Endothelial cell of umbilical vein (primary cell): ENCODE data around the gene MAPKAP1. TPM values are rescaled to one million over a fixed set of nuclear protein-coding genes. Genes with fewer than 3 reads are reported as not detected.

Experiments
- BruUV-seq: library from RNA; stranded (reverse); fragments of 400-500 nt; replicated peaks from 2 replicates; lab custom pipeline; 2021; lab: Mats Ljungman, UMichigan
- CTCF ChIA-PET: fragments of 300-600, 350-600 bp; sonication (Branson Sonifier 250); formaldehyde crosslinking; loops from one replicate; lab custom pipeline; 2021; ENCODE audit warnings: antibody characterized with exemption, inconsistent platforms; lab: Charles Lee
- POLR2A ChIA-PET: fragments of 300-600, 350-600 bp; sonication (Branson Sonifier 250); formaldehyde crosslinking; loops from one replicate; lab custom pipeline; 2021; ENCODE audit warnings: antibody characterized with exemption, inconsistent platforms; lab: Charles Lee
- DNase-seq: peaks from one replicate; pipeline ENCODE4 v3.0.0-alpha.2; 2011; ENCODE audit warnings: low read depth, low spot score
- FAIRE-seq: peaks from 2 replicates; lab custom pipeline; 2011; peaks lifted over from hg19 to GRCh38; lab: Jason Lieb, UNC
- H2AFZ ChIP-seq: 2 replicates; pipeline ENCODE4 v1.6.0; 2012; ENCODE audit warnings: low read depth, low read length, control low read depth, inconsistent platforms
- H3K27ac ChIP-seq: 2 replicates; pipeline ENCODE4 v1.5.1; 2011; ENCODE audit warnings: low read depth, mild to moderate bottlenecking, control low read depth, low read length, moderate library complexity; ENCODE audit not compliant: insufficient read depth
- H3K27me3 ChIP-seq, 2 experiments: 2 replicates each; pipeline versions ENCODE4 v1.6.0 to v1.6.1; 2011; ENCODE audit warnings: low read length in 2 of 2, mixed read lengths in 1 of 2; ENCODE audit not compliant: control insufficient read depth in 2 of 2, insufficient read depth in 2 of 2
- H3K36me3 ChIP-seq, 2 experiments: 2 replicates in 1 of 2; 3 replicates in 1 of 2; pipeline ENCODE4 v1.5.1; 2011; ENCODE audit warnings: low read length in 2 of 2, mild to moderate bottlenecking in 1 of 2, moderate library complexity in 1 of 2; ENCODE audit not compliant: control insufficient read depth in 2 of 2, insufficient read depth in 2 of 2; ENCODE audit errors: extremely low read depth in 1 of 2
- H3K4me1 ChIP-seq: 3 replicates; pipeline ENCODE4 v1.5.1; 2011; ENCODE audit warnings: mild to moderate bottlenecking, low read length; ENCODE audit not compliant: control insufficient read depth, insufficient read depth; ENCODE audit errors: extremely low read depth
- H3K4me2 ChIP-seq: 2 replicates; pipeline ENCODE4 v1.6.1; 2011; ENCODE audit warnings: low read length, control low read depth, mixed read lengths; ENCODE audit not compliant: insufficient read depth
- H3K4me3 ChIP-seq, 3 experiments: fragments of 200-600 bp in 1 of 3; sonication (generic), shearing (Covaris generic) in 1 of 3; replicated peaks in 1 of 3; 2 replicates each; pipeline ENCODE4 v1.5.1; 2011 to 2016; ENCODE audit warnings: control low read depth in 3 of 3, low read length in 3 of 3, mild to moderate bottlenecking in 2 of 3, inconsistent platforms in 1 of 3, low read depth in 1 of 3, moderate library complexity in 1 of 3; ENCODE audit not compliant: insufficient read depth in 1 of 3
- H3K79me2 ChIP-seq: 2 replicates; pipeline ENCODE4 v1.6.0; 2012; ENCODE audit warnings: low read length, inconsistent platforms; ENCODE audit not compliant: control insufficient read depth, insufficient read depth
- H3K9ac ChIP-seq: replicated peaks from 2 replicates; pipeline ENCODE3; 2011; ENCODE audit warnings: low read length, control low read depth; ENCODE audit not compliant: insufficient read depth; ENCODE audit errors: extremely low read depth
- H3K9me1 ChIP-seq: replicated peaks from 3 replicates; pipeline ENCODE4 v1.6.0; 2011; ENCODE audit warnings: mild to moderate bottlenecking, low read length; ENCODE audit not compliant: control insufficient read depth, insufficient read depth; ENCODE audit errors: extremely low read depth
- H3K9me3 ChIP-seq: replicated peaks from 2 replicates; pipeline ENCODE4 v1.5.1; 2012; ENCODE audit warnings: low read length, inconsistent platforms; ENCODE audit not compliant: control insufficient read depth, insufficient read depth
- H4K20me1 ChIP-seq: replicated peaks from 2 replicates; pipeline ENCODE3; 2011; ENCODE audit warnings: mild to moderate bottlenecking, low read length; ENCODE audit not compliant: control insufficient read depth, insufficient read depth; ENCODE audit errors: extremely low read depth
- EZH2 ChIP-seq: IDR thresholded peaks from 2 replicates; pipeline ENCODE4 v1.6.1; 2012; ENCODE audit warnings: borderline replicate concordance, low read depth, mild to moderate bottlenecking, moderate library complexity, low read length, inconsistent platforms; ENCODE audit not compliant: severe bottlenecking
- FOS ChIP-seq: IDR thresholded peaks from 2 replicates; pipeline ENCODE4 v1.6.1; 2011; ENCODE audit warnings: mild to moderate bottlenecking, low read length, moderate library complexity, borderline replicate concordance; ENCODE audit not compliant: insufficient read depth
- GATA2 ChIP-seq: IDR thresholded peaks from 2 replicates; pipeline ENCODE4 v1.7.0; 2011; ENCODE audit warnings: low read depth, mild to moderate bottlenecking, moderate library complexity, mixed read lengths, low read length; ENCODE audit not compliant: insufficient read length, insufficient read depth
- JUN ChIP-seq: IDR thresholded peaks from 2 replicates; pipeline ENCODE4 v1.6.1; 2011; ENCODE audit warnings: borderline replicate concordance, low read depth; ENCODE audit not compliant: insufficient read length, insufficient read depth
- MAX ChIP-seq: IDR thresholded peaks from 2 replicates; pipeline ENCODE4 v1.6.1; 2011; ENCODE audit not compliant: insufficient read depth, insufficient read length
- MYC ChIP-seq: IDR thresholded peaks from one replicate; pipeline ENCODE4 v1.6.1; 2011; ENCODE audit warnings: mild to moderate bottlenecking, low read depth, low read length
- POLR2A ChIP-seq: IDR thresholded peaks from 2 replicates; pipeline ENCODE4 v1.6.1; 2012; ENCODE audit warnings: low read depth, mild to moderate bottlenecking, control low read depth, low read length
- POLR2AphosphoS5 ChIP-seq: IDR thresholded peaks from 2 replicates; pipeline ENCODE4 v1.6.1; 2012; ENCODE audit warnings: low read depth, mild to moderate bottlenecking, control low read depth, low read length, moderate library complexity; ENCODE audit not compliant: insufficient read depth
- dilution Hi-C: fragments of 300-500 bp; cut with MboI; formaldehyde crosslinking; loops from one replicate; pipeline ENCODE4 v1.15.0; 2019; ENCODE audit warnings: low sequenced_read_pairs; ENCODE audit not compliant: extremely low pct_ligation_motif_present
- intact Hi-C: fragments of 100-400 bp; cut with micrococcal nuclease; formaldehyde crosslinking; loops from one replicate; pipeline ENCODE4 v1.10.0; 2022
- polyA plus RNA-seq, 4 experiments: library from polyadenylated mRNA; depleted of rRNA in 3 of 4; stranded (reverse) in 3 of 4; unstranded in 1 of 4; fragments of >200 nt; gene quantifications; 2 replicates each; pipeline versions ENCODE4 v1.2.1 to v1.2.3, GENCODE V29; 2011 to 2012; ENCODE audit warnings: missing spikeins in 1 of 4
- total RNA-seq: library from RNA; stranded (reverse); gene quantifications from 2 replicates; pipeline ENCODE4 v1.2.3, GENCODE V29; 2021
- TF ChIP-seq, protein P1 (sequence below), 2 donors: IDR thresholded peaks; 1 replicate in 1 of 2; 2 replicates in 1 of 2; pipeline ENCODE4 v1.5.1; 2011; ENCODE audit warnings: low read length in 2 of 2, mild to moderate bottlenecking in 2 of 2, moderate library complexity in 2 of 2, control low read depth in 1 of 2, inconsistent platforms in 1 of 2, low read depth in 1 of 2; ENCODE audit not compliant: insufficient read depth in 1 of 2; ENCODE audit errors: extremely low read depth in 1 of 2

MAPKAP1 gene
- total and polyA plus RNA-seq, 2 donors (not counting 3 experiments of a cell fraction or from before 2014, with no cell fraction given), result 61.9 to 99.1 TPM

GRCh38 chr9:125629446-125629845 is 77.6 kb downstream of the MAPKAP1 start:
- no peak for FAIRE-seq
- Histone ChIP-seq H3K4me2 (no peak overlapping the region), H4K20me1 (no peaks in the 10 kb centered on the region), H3K4me1 (peaks cover 26% of the 10 kb centered on the region), H3K27ac (no peak overlapping the region), H2AFZ (no peak overlapping the region), H3K4me3 (no peak overlapping the region), H3K79me2 (peaks cover 70% of the 10 kb centered on the region), H3K9me1 (no peaks in the 10 kb centered on the region), H3K36me3 (no peaks in the 10 kb centered on the region), H3K27me3 (no peaks in the 10 kb centered on the region), H3K9ac (no peak overlapping the region), H3K9me3 (no peaks in the 10 kb centered on the region)
- BruUV-seq, result no TSS peak
- CTCF ChIA-PET, result interaction anchor here (2.4 to 2.6 kb wide), 2 partner anchors 71 to 221 kb away, joined by 11 to 20 read pairs; no protein-coding TSS in a partner anchor
- no peak for DNase-seq
- intact Hi-C loops (no loop called here), dilution Hi-C loops (no loop called here)
- POLR2A ChIA-PET, result no interaction called here
- TF ChIP-seq FOS, result no peak
- TF ChIP-seq POLR2AphosphoS5, result no peak
- TF ChIP-seq, protein P1, sequence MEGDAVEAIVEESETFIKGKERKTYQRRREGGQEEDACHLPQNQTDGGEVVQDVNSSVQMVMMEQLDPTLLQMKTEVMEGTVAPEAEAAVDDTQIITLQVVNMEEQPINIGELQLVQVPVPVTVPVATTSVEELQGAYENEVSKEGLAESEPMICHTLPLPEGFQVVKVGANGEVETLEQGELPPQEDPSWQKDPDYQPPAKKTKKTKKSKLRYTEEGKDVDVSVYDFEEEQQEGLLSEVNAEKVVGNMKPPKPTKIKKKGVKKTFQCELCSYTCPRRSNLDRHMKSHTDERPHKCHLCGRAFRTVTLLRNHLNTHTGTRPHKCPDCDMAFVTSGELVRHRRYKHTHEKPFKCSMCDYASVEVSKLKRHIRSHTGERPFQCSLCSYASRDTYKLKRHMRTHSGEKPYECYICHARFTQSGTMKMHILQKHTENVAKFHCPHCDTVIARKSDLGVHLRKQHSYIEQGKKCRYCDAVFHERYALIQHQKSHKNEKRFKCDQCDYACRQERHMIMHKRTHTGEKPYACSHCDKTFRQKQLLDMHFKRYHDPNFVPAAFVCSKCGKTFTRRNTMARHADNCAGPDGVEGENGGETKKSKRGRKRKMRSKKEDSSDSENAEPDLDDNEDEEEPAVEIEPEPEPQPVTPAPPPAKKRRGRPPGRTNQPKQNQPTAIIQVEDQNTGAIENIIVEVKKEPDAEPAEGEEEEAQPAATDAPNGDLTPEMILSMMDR (IDR thresholded peaks at IDR 0.05; ENCODE audit: extremely low read depth in 1 of 2, insufficient read depth in 1 of 2, low read depth in 1 of 2, low read length in 2 of 2), result no peak
- no peak for TF ChIP-seq MYC

DNA sequence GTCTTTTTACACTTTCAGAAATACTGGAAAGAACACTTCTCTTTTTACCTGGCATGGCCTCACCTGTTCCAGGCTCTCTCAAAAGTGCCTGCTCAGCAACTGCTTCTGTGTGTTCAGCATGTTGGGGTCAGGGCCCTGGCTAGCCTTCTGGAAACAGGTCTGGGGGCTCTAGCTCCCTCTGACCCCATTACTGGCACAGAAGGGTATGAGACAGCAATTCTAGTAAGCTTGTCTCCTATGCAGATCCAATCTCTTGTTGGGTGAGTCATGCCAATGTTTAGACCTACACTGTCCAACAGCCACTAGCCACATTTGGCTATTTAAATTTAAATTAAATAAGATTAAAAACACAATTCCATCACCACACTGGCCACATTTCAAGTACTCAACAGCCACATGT is 80.8 kb downstream of the MAPKAP1 start:
- Histone ChIP-seq H3K36me3 (no peaks in the 10 kb centered on the region), H2AFZ (no peak overlapping the region), H3K9me1 (no peaks in the 10 kb centered on the region), H3K9me3 (no peaks in the 10 kb centered on the region), H3K79me2 (peaks cover 51% of the 10 kb centered on the region), H4K20me1 (no peaks in the 10 kb centered on the region), H3K4me2 (no peak overlapping the region), H3K27me3 (no peaks in the 10 kb centered on the region), H3K4me3 (no peak overlapping the region), H3K9ac (no peak overlapping the region), H3K4me1 (no peaks in the 10 kb centered on the region), H3K27ac (no peak overlapping the region)
- intact Hi-C loops, result no loop called here
- BruUV-seq, result no TSS peak
- ChIA-PET POLR2A (no interaction called here), CTCF (interaction anchor here (1.1 to 2.2 kb wide), 2 partner anchors 67 to 68 kb away, joined by 3 to 8 read pairs; no protein-coding TSS in a partner anchor)
- no peak for DNase-seq
- dilution Hi-C loops, result no loop called here
- no peak for TF ChIP-seq MAX
- TF ChIP-seq POLR2A, result no peak
- no peak for TF ChIP-seq GATA2
- TF ChIP-seq FOS, result no peak
- no peak for TF ChIP-seq MYC
- TF ChIP-seq EZH2, result no peak
- TF ChIP-seq POLR2AphosphoS5, result no peak
- TF ChIP-seq JUN, result no peak
- TF ChIP-seq, protein P1 (IDR thresholded peaks at IDR 0.05; ENCODE audit: extremely low read depth in 1 of 2, insufficient read depth in 1 of 2, low read depth in 1 of 2, low read length in 2 of 2), result no peak
- no peak for FAIRE-seq
